ENCODE results near the gene CLIC5.
"Not testable (repeated sequence)": the region's sequence is repeated elsewhere in the genome, so short reads cannot be mapped to it uniquely, and the experiment has no call there.

Gene CLIC5

GRCh38 chr6:45926423-45926822, 89.2 kb downstream of the CLIC5 start:
- H3K79me1 ChIP-seq (ENCODE audit: low read length); H3K27ac ChIP-seq (ENCODE audit: low read depth, low read length); H3K18ac ChIP-seq (ENCODE audit: low read length); H3K9ac ChIP-seq (ENCODE audit: low read length); H4K8ac ChIP-seq (ENCODE audit: low read depth, low read length); H3K9me3 ChIP-seq (ENCODE audit: insufficient read depth, low read depth, low read length); H3K4me2 ChIP-seq (ENCODE audit: low read length); H4K91ac ChIP-seq (ENCODE audit: low read depth, low read length); H4K12ac ChIP-seq (ENCODE audit: low read depth, low read length); H3K14ac ChIP-seq (ENCODE audit: low read length); H2BK12ac ChIP-seq (ENCODE audit: low read length); H2BK120ac ChIP-seq (ENCODE audit: insufficient read depth, low read length, poor library complexity); H2AK5ac ChIP-seq (ENCODE audit: low read length); DNase-seq; H3K4me1 ChIP-seq (ENCODE audit: control insufficient read depth in 1 of 2, insufficient read depth in 2 of 2, low read length in 2 of 2); H3K79me2 ChIP-seq (ENCODE audit: control insufficient read depth, insufficient read depth, low read length, poor library complexity); H3K23ac ChIP-seq (ENCODE audit: low read length); H2AFZ ChIP-seq (ENCODE audit: insufficient read depth, low read length, poor library complexity); H3K27me3 ChIP-seq (ENCODE audit: insufficient read depth, low read length); H3K4me3 ChIP-seq (ENCODE audit: low read depth, low read length); H2BK5ac ChIP-seq (ENCODE audit: low read depth, low read length, poor library complexity); H3K4ac ChIP-seq (ENCODE audit: low read depth, low read length); H3K36me3 ChIP-seq (ENCODE audit: control insufficient read depth in 1 of 2, insufficient read depth in 2 of 2, low read length in 2 of 2): not testable (repeated sequence)
- no CpG with 5 or more reads among the region's 8 CpGs for WGBS (ENCODE audit: extremely low coverage, insufficient coverage, insufficient read length)

GRCh38 chr6:45924763-45925342, 90.8 kb downstream of the CLIC5 start:
- Histone ChIP-seq H3K79me2 (ENCODE audit: control insufficient read depth, insufficient read depth, low read length, poor library complexity) (no peaks in the 10 kb centered on the region), H2AFZ (ENCODE audit: insufficient read depth, low read length, poor library complexity) (no peak overlapping the region), H3K27me3 (ENCODE audit: insufficient read depth, low read length) (no peaks in the 10 kb centered on the region), H3K9me3 (ENCODE audit: insufficient read depth, low read depth, low read length) (no peaks in the 10 kb centered on the region), H2BK12ac (ENCODE audit: low read length) (no peak overlapping the region), H3K4me1 (ENCODE audit: control insufficient read depth in 1 of 2, insufficient read depth in 2 of 2, low read length in 2 of 2) (peaks cover 0 to 9% of the 10 kb centered on the region in 2 experiments), H3K36me3 (ENCODE audit: control insufficient read depth in 1 of 2, insufficient read depth in 2 of 2, low read length in 2 of 2) (no peaks in the 10 kb centered on the region), H3K79me1 (ENCODE audit: low read length) (no peaks in the 10 kb centered on the region), H3K9ac (ENCODE audit: low read length) (no peak overlapping the region), H2BK5ac (ENCODE audit: low read depth, low read length, poor library complexity) (no peak overlapping the region), H4K12ac (ENCODE audit: low read depth, low read length) (no peak overlapping the region), H2BK120ac (ENCODE audit: insufficient read depth, low read length, poor library complexity) (no peak overlapping the region), H3K4me3 (ENCODE audit: low read depth, low read length) (no peak overlapping the region), H2AK5ac (ENCODE audit: low read length) (no peak overlapping the region), H3K23ac (ENCODE audit: low read length) (no peak overlapping the region), H4K8ac (ENCODE audit: low read depth, low read length) (no peak overlapping the region), H3K27ac (ENCODE audit: low read depth, low read length) (no peak overlapping the region), H3K18ac (ENCODE audit: low read length) (no peak overlapping the region), H3K14ac (ENCODE audit: low read length) (no peak overlapping the region), H3K4me2 (ENCODE audit: low read length) (no peak overlapping the region), H3K4ac (ENCODE audit: low read depth, low read length) (no peak overlapping the region), H4K91ac (ENCODE audit: low read depth, low read length) (no peak overlapping the region)
- WGBS (ENCODE audit: extremely low coverage, insufficient coverage, insufficient read length): no CpG with 5 or more reads among the region's 6 CpGs
- no peak for DNase-seq

GRCh38 chr6:45923831-45924391, 91.7 kb downstream of the CLIC5 start:
- no peak overlapping the region for H2BK5ac ChIP-seq (ENCODE audit: low read depth, low read length, poor library complexity)
- H2BK120ac ChIP-seq (ENCODE audit: insufficient read depth, low read length, poor library complexity): no peak overlapping the region
- no peak overlapping the region for H4K12ac ChIP-seq (ENCODE audit: low read depth, low read length)
- no peak overlapping the region for H3K18ac ChIP-seq (ENCODE audit: low read length)
- H3K4me3 ChIP-seq (ENCODE audit: low read depth, low read length): no peak overlapping the region
- no peak overlapping the region for H3K4ac ChIP-seq (ENCODE audit: low read depth, low read length)
- H4K91ac ChIP-seq (ENCODE audit: low read depth, low read length): no peak overlapping the region
- no peaks in the 10 kb centered on the region for H3K36me3 ChIP-seq (ENCODE audit: control insufficient read depth in 1 of 2, insufficient read depth in 2 of 2, low read length in 2 of 2)
- no peaks in the 10 kb centered on the region for H3K79me1 ChIP-seq (ENCODE audit: low read length)
- H3K27ac ChIP-seq (ENCODE audit: low read depth, low read length): no peak overlapping the region
- no peak overlapping the region for H3K4me2 ChIP-seq (ENCODE audit: low read length)
- no peak overlapping the region for H2AK5ac ChIP-seq (ENCODE audit: low read length)
- H3K9me3 ChIP-seq (ENCODE audit: insufficient read depth, low read depth, low read length): no peaks in the 10 kb centered on the region
- H3K79me2 ChIP-seq (ENCODE audit: control insufficient read depth, insufficient read depth, low read length, poor library complexity): no peaks in the 10 kb centered on the region
- H2AFZ ChIP-seq (ENCODE audit: insufficient read depth, low read length, poor library complexity): no peak overlapping the region
- H3K27me3 ChIP-seq (ENCODE audit: insufficient read depth, low read length): no peaks in the 10 kb centered on the region
- H3K4me1 ChIP-seq (ENCODE audit: control insufficient read depth in 1 of 2, insufficient read depth in 2 of 2, low read length in 2 of 2): peaks cover 0 to 2% of the 10 kb centered on the region in 2 experiments
- DNase-seq: peak; percentile 89 to 96
- H3K23ac ChIP-seq (ENCODE audit: low read length): no peak overlapping the region
- no peak overlapping the region for H3K14ac ChIP-seq (ENCODE audit: low read length)
- H3K9ac ChIP-seq (ENCODE audit: low read length): no peak overlapping the region
- H2BK12ac ChIP-seq (ENCODE audit: low read length): no peak overlapping the region
- WGBS (ENCODE audit: extremely low coverage, insufficient coverage, insufficient read length): no CpG with 5 or more reads among the region's 5 CpGs
- H4K8ac ChIP-seq (ENCODE audit: low read depth, low read length): no peak overlapping the region

- no peak overlapping the region for H3K27ac ChIP-seq (ENCODE audit: low read depth, low read length)
- no peak overlapping the region for H4K91ac ChIP-seq (ENCODE audit: low read depth, low read length)
- no peak overlapping the region for H2BK12ac ChIP-seq (ENCODE audit: low read length)
- H2AK5ac ChIP-seq (ENCODE audit: low read length): no peak overlapping the region
- WGBS (ENCODE audit: extremely low coverage, insufficient coverage, insufficient read length): no CpG with 5 or more reads among the region's 11 CpGs
- H2BK5ac ChIP-seq (ENCODE audit: low read depth, low read length, poor library complexity): no peak overlapping the region
- DNase-seq: peak; percentile 35 to 76
- H4K12ac ChIP-seq (ENCODE audit: low read depth, low read length): no peak overlapping the region
- H4K8ac ChIP-seq (ENCODE audit: low read depth, low read length): no peak overlapping the region
- no peak overlapping the region for H2AFZ ChIP-seq (ENCODE audit: insufficient read depth, low read length, poor library complexity)
- no peak overlapping the region for H3K18ac ChIP-seq (ENCODE audit: low read length)
- H3K9ac ChIP-seq (ENCODE audit: low read length): no peak overlapping the region
- no peak overlapping the region for H3K4me2 ChIP-seq (ENCODE audit: low read length)
- H3K79me1 ChIP-seq (ENCODE audit: low read length): no peaks in the 10 kb centered on the region
- H3K4ac ChIP-seq (ENCODE audit: low read depth, low read length): no peak overlapping the region
- no peak overlapping the region for H3K23ac ChIP-seq (ENCODE audit: low read length)
- no peaks in the 10 kb centered on the region for H3K36me3 ChIP-seq (ENCODE audit: control insufficient read depth in 1 of 2, insufficient read depth in 2 of 2, low read length in 2 of 2)
- H3K4me3 ChIP-seq (ENCODE audit: low read depth, low read length): no peak overlapping the region
- no peaks in the 10 kb centered on the region for H3K27me3 ChIP-seq (ENCODE audit: insufficient read depth, low read length)
- H3K9me3 ChIP-seq (ENCODE audit: insufficient read depth, low read depth, low read length): no peaks in the 10 kb centered on the region
- peaks cover 0 to 2% of the 10 kb centered on the region in 2 experiments for H3K4me1 ChIP-seq (ENCODE audit: control insufficient read depth in 1 of 2, insufficient read depth in 2 of 2, low read length in 2 of 2)
- H2BK120ac ChIP-seq (ENCODE audit: insufficient read depth, low read length, poor library complexity): no peak overlapping the region
- no peak overlapping the region for H3K14ac ChIP-seq (ENCODE audit: low read length)
- H3K79me2 ChIP-seq (ENCODE audit: control insufficient read depth, insufficient read depth, low read length, poor library complexity): no peaks in the 10 kb centered on the region
Observed at GRCh38 chr6:45922728-45923351, 92.8 kb downstream of the CLIC5 start.
